HG02763 (cell line): ENCODE measurements around the gene DDX42.
"Not testable (repeated sequence)": the region's sequence is repeated elsewhere in the genome, so short reads cannot be mapped to it uniquely, and the experiment has no call there.

Experiments
- ATAC-seq: cut with Tn5 transposase; IDR thresholded peaks from one replicate; pipeline ENCODE4 v1.9.1; 2021; ENCODE audit warnings: mild to moderate bottlenecking, moderate library complexity; ENCODE audit not compliant: unreplicated experiment

The DDX42 gene

DNA sequence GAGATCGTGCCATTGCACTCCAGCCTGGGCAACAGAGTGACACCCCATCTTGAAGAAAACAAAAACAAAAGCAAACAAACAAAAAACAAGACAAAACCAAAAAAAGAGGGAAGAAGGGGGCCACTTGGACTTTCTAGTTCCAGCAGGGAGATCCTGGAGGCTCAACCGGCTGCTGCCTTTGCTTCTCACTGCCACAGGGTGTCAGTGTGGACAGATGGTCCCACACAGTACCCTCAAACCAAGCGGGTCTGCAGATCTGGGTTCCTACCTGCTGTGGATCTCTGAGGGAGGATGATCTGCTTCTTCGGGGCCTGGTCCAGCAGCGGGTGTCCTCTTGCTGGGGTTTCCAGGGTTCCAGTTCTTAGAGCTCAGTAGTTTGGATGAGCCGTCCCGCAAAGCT is 92.7 kb downstream of the DDX42 start:
- ATAC-seq: not testable (repeated sequence)
